A549 treated with AZD9567 at 1 μM for 4 hours (cell line): ENCODE results near the gene RHBDD3. TPM values are rescaled to one million over a fixed set of nuclear protein-coding genes. Genes with fewer than 3 reads are reported as not detected.

Experiments used
- total RNA-seq: library from RNA; stranded (reverse); fragments of 200-300 nt; extraction: Qiagen RNA extraction; gene quantifications from 5 replicates; pipeline ENCODE4 v1.2.3, GENCODE V29; 2022; ENCODE audit not compliant: insufficient read depth

The RHBDD3 gene
- 16.2 to 27.3 TPM (median 26.5 TPM) in 5 replicates for total RNA-seq

GRCh38 chr22:29267858-29268510, at the start of gene RHBDD3, which contains the start of gene EWSR1:
TSS of gene RHBDD3 (minus strand) at chr22:29267981. CDS start at chr22:29265626, 2,355 bp downstream.
TSS of gene EWSR1 (plus strand) at chr22:29268268. CDS start at chr22:29268337, 69 bp downstream.

GRCh38 chr22:29315286-29316140, 47.7 kb upstream of the RHBDD3 start, which contains the start of gene RASL10A:
TSS of gene RASL10A (minus strand) at chr22:29315697. CDS start at chr22:29315246, 451 bp downstream.

GRCh38 chr22:29306175-29306834, 38.5 kb upstream of the RHBDD3 start, which contains the start of gene GAS2L1:
TSS of gene GAS2L1 (plus strand) at chr22:29306650. CDS start at chr22:29308106, 1,456 bp downstream.

Other genes with a start within 250 kb of the RHBDD3 start
- not detected in 5 replicates for gene C22orf31, start 206.2 kb downstream of the RHBDD3 start, total RNA-seq
- 2.8 to 4.3 TPM (median 3.6 TPM) in 5 replicates for gene KREMEN1, start 194.9 kb downstream of the RHBDD3 start, total RNA-seq
- 0.37 to 0.49 TPM (median 0.43 TPM) in 4 of 5 replicates, not detected in the other for gene EMID1, start 62.1 kb downstream of the RHBDD3 start, total RNA-seq
- gene EWSR1, start 287 bp upstream of the RHBDD3 start, total RNA-seq: 206 to 240 TPM (median 219 TPM) in 5 replicates
- 22.6 to 37.8 TPM (median 32.6 TPM) in 5 replicates for gene GAS2L1, start 38.7 kb upstream of the RHBDD3 start, total RNA-seq
- 0.37 to 0.67 TPM (median 0.51 TPM) in 4 of 5 replicates, not detected in the other for gene RASL10A, start 47.7 kb upstream of the RHBDD3 start, total RNA-seq
- gene AP1B1, start 120.6 kb upstream of the RHBDD3 start, total RNA-seq: 25.1 to 32.8 TPM (median 27.3 TPM) in 5 replicates
- not detected in 5 replicates for gene RFPL1, start 170.6 kb upstream of the RHBDD3 start, total RNA-seq
- 0.09 to 0.12 TPM (median 0.10 TPM) in 4 of 5 replicates, not detected in the other for gene NEFH, start 212.2 kb upstream of the RHBDD3 start, total RNA-seq